Measurements from ENCODE around the gene LSMEM2. TPM values are rescaled to one million over a fixed set of nuclear protein-coding genes. Genes with fewer than 3 reads are reported as not detected.

The LSMEM2 gene
- total RNA-seq, 1 experiment from 2014 or later: 0.57 TPM

DNA sequence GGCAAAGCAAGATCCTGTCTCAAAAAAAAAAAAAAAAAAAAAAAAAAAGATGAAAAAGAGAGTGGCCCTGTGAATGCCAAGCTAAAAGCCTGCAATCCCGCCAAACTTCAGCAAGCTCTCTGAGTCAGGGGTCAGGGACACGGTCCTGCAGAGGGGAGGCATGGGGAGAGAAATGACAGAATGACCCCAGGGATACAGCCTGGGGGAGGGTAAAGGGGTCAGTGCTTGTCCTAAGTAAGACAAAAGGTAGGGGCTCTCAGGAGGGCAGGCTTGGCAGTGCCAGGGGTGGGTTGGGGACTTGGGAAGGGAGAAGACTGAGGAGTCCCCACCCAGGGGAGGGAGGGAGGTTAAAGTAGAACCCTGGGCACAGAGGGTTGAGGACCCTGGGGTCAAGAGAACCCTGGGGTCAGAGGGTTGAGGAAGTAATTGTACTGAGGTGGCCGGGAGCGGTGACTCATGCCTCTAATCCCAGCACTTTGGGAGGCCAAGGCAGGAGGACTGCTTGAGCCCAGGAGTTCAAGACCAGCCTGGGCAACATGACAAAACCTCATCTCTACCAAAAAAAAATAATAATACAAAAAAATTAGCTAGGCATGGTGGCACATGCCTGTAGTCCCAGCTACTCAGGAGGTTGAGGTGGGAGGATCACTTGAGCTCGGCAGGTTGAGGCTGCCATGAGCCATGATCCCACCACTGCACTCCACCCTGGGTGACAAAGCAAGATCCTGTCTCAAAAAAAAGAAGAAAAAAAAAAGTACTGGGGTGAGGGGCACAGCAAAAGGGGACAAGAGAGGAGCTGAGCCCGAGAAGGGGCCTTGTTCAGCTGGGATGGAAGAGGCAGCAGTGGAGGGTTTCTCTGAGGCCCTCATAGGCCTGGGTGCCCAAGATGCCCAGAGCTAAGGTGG, 15.2 kb upstream of the LSMEM2 start:
- CTCF ChIA-PET: interaction anchor here (0.5 to 4.4 kb wide), 26 partner anchors 9 to 1937 kb away, joined by 3 to 73 read pairs (median 6); partner anchors contain the start of genes GNAI2, GNAT1, HYAL1 and HYAL3
- peaks cover 54% of the 10 kb centered on the region for H3K4me1 Mint-ChIP-seq
- peak overlapping the region; percentile 49 for H3K4me3 Mint-ChIP-seq
- no peaks in the 10 kb centered on the region for H3K9me3 Mint-ChIP-seq
- ATAC-seq (no peak), DNase-seq (ENCODE audit: low spot score) (no peak)
- no peaks in the 10 kb centered on the region for H3K36me3 Mint-ChIP-seq
- TF ChIP-seq, protein P1, sequence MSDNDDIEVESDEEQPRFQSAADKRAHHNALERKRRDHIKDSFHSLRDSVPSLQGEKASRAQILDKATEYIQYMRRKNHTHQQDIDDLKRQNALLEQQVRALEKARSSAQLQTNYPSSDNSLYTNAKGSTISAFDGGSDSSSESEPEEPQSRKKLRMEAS (CRISPR knock-in tag; IDR thresholded peaks at IDR 0.05): 0 out of 2 replicates have a peak, but pooled peaks have one; percentile 1
- no peak for TF ChIP-seq MXD4 (CRISPR knock-in tag; IDR thresholded peaks at IDR 0.05; ENCODE audit: borderline replicate concordance)
- peak overlapping the region; percentile 99 for H3K27ac Mint-ChIP-seq
- POLR2A ChIA-PET: interaction anchor here (0.6 to 1.8 kb wide), 9 partner anchors 17 to 324 kb away, joined by 3 to 13 read pairs (median 7); partner anchors contain the start of genes HYAL3 and NAA80
- H3K27me3 Mint-ChIP-seq (ENCODE audit: low read depth): no peaks in the 10 kb centered on the region; the same call in 1 of the 2 replicates

DNA sequence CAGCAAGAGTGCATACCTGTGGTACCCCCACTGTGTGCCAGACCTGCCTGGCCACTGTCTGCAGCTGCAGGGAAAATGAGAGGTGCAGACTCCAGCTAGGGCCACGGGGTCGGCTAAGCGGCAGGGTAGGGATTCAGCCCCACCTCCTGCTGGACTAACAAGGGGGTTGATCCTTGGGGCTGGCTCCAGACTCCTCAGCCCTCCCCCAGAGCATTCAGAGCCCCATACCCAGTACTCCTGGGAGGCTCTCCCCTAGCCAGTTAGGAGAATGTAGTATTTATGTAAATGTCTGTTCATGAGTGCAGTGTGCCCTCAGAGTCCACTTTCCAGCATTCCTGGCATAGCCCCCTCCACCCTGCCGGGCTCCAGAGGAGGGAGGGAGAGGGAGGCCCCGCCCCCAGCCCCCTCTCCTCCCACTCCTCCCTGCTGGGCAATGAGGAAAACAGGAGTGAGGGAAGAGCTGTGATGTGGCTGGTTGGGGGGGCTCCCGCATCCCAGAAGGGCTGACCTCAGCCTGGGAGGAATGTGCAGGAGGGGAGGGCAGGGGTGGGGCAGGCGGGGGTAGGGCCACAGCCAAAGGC, 14.4 kb upstream of the LSMEM2 start:
- peak; percentile 92 for DNase-seq (ENCODE audit: low spot score)
- H3K4me1 Mint-ChIP-seq: peaks cover 53% of the 10 kb centered on the region
- ChIA-PET POLR2A (interaction anchor here (0.6 to 1.8 kb wide), 10 partner anchors 18 to 174 kb away, joined by 3 to 13 read pairs (median 6); partner anchors contain the start of genes HYAL3 and NAA80), CTCF (interaction anchor here (0.5 to 4.4 kb wide), 35 partner anchors 8 to 888 kb away, joined by 3 to 73 read pairs (median 5); partner anchors contain the start of genes CISH, GNAI2, GNAT1 and HYAL1)
- H3K27me3 Mint-ChIP-seq (ENCODE audit: low read depth): no peaks in the 10 kb centered on the region; the same call in 1 of the 2 replicates
- H3K36me3 Mint-ChIP-seq: no peaks in the 10 kb centered on the region
- H3K4me3 Mint-ChIP-seq: peak overlapping the region; percentile 49
- peak overlapping the region; percentile 99 for H3K27ac Mint-ChIP-seq
- peak; percentile 67 for ATAC-seq
- H3K9me3 Mint-ChIP-seq: no peaks in the 10 kb centered on the region
- TF ChIP-seq, protein P2, sequence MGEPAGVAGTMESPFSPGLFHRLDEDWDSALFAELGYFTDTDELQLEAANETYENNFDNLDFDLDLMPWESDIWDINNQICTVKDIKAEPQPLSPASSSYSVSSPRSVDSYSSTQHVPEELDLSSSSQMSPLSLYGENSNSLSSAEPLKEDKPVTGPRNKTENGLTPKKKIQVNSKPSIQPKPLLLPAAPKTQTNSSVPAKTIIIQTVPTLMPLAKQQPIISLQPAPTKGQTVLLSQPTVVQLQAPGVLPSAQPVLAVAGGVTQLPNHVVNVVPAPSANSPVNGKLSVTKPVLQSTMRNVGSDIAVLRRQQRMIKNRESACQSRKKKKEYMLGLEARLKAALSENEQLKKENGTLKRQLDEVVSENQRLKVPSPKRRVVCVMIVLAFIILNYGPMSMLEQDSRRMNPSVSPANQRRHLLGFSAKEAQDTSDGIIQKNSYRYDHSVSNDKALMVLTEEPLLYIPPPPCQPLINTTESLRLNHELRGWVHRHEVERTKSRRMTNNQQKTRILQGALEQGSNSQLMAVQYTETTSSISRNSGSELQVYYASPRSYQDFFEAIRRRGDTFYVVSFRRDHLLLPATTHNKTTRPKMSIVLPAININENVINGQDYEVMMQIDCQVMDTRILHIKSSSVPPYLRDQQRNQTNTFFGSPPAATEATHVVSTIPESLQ (CRISPR knock-in tag; IDR thresholded peaks at IDR 0.05): no peak
- TF ChIP-seq GABPB1 (CRISPR knock-in tag; IDR thresholded peaks at IDR 0.05): no peak
- TF ChIP-seq, protein P3, sequence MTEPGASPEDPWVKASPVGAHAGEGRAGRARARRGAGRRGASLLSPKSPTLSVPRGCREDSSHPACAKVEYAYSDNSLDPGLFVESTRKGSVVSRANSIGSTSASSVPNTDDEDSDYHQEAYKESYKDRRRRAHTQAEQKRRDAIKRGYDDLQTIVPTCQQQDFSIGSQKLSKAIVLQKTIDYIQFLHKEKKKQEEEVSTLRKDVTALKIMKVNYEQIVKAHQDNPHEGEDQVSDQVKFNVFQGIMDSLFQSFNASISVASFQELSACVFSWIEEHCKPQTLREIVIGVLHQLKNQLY (CRISPR knock-in tag; IDR thresholded peaks at IDR 0.05): no peak
- TF ChIP-seq NFATC4 (CRISPR knock-in tag; IDR thresholded peaks at IDR 0.05): no peak
- TF ChIP-seq, protein P1 (CRISPR knock-in tag; IDR thresholded peaks at IDR 0.05): no peak; the same call in 1 of the 2 replicates
- no peak for TF ChIP-seq TCF7 (CRISPR knock-in tag; IDR thresholded peaks at IDR 0.05; ENCODE audit: low read depth)
- no peak for TF ChIP-seq IRF2 (CRISPR knock-in tag; IDR thresholded peaks at IDR 0.05; ENCODE audit: borderline replicate concordance, low read depth)
- peak; percentile 57 for TF ChIP-seq SP1 (CRISPR knock-in tag; conservative IDR thresholded peaks at IDR 0.05)
- no peak for TF ChIP-seq EMX1 (CRISPR knock-in tag; IDR thresholded peaks at IDR 0.05)
- peak; percentile 13; the same call in 1 of the 2 replicates for TF ChIP-seq ZBTB21 (CRISPR knock-in tag; IDR thresholded peaks at IDR 0.05; ENCODE audit: borderline replicate concordance)
- TF ChIP-seq, protein P4, sequence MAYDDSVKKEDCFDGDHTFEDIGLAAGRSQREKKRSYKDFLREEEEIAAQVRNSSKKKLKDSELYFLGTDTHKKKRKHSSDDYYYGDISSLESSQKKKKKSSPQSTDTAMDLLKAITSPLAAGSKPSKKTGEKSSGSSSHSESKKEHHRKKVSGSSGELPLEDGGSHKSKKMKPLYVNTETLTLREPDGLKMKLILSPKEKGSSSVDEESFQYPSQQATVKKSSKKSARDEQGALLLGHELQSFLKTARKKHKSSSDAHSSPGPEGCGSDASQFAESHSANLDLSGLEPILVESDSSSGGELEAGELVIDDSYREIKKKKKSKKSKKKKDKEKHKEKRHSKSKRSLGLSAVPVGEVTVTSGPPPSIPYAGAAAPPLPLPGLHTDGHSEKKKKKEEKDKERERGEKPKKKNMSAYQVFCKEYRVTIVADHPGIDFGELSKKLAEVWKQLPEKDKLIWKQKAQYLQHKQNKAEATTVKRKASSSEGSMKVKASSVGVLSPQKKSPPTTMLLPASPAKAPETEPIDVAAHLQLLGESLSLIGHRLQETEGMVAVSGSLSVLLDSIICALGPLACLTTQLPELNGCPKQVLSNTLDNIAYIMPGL (CRISPR knock-in tag; IDR thresholded peaks at IDR 0.05): no peak
- TF ChIP-seq, protein P5, sequence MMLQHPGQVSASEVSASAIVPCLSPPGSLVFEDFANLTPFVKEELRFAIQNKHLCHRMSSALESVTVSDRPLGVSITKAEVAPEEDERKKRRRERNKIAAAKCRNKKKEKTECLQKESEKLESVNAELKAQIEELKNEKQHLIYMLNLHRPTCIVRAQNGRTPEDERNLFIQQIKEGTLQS (CRISPR knock-in tag; conservative IDR thresholded peaks at IDR 0.05): no peak
- TF ChIP-seq ZNF263 (CRISPR knock-in tag; IDR thresholded peaks at IDR 0.05; ENCODE audit: low read depth): no peak
- TF ChIP-seq, protein P6, sequence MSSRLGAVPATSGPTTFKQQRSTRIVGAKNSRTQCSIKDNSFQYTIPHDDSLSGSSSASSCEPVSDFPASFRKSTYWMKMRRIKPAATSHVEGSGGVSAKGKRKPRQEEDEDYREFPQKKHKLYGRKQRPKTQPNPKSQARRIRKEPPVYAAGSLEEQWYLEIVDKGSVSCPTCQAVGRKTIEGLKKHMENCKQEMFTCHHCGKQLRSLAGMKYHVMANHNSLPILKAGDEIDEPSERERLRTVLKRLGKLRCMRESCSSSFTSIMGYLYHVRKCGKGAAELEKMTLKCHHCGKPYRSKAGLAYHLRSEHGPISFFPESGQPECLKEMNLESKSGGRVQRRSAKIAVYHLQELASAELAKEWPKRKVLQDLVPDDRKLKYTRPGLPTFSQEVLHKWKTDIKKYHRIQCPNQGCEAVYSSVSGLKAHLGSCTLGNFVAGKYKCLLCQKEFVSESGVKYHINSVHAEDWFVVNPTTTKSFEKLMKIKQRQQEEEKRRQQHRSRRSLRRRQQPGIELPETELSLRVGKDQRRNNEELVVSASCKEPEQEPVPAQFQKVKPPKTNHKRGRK (CRISPR knock-in tag; IDR thresholded peaks at IDR 0.05; ENCODE audit: borderline replicate concordance): no peak
- TF ChIP-seq GRHL2 (CRISPR knock-in tag; IDR thresholded peaks at IDR 0.05; ENCODE audit: insufficient replicate concordance, severe bottlenecking): no peak
- TF ChIP-seq, protein P7, sequence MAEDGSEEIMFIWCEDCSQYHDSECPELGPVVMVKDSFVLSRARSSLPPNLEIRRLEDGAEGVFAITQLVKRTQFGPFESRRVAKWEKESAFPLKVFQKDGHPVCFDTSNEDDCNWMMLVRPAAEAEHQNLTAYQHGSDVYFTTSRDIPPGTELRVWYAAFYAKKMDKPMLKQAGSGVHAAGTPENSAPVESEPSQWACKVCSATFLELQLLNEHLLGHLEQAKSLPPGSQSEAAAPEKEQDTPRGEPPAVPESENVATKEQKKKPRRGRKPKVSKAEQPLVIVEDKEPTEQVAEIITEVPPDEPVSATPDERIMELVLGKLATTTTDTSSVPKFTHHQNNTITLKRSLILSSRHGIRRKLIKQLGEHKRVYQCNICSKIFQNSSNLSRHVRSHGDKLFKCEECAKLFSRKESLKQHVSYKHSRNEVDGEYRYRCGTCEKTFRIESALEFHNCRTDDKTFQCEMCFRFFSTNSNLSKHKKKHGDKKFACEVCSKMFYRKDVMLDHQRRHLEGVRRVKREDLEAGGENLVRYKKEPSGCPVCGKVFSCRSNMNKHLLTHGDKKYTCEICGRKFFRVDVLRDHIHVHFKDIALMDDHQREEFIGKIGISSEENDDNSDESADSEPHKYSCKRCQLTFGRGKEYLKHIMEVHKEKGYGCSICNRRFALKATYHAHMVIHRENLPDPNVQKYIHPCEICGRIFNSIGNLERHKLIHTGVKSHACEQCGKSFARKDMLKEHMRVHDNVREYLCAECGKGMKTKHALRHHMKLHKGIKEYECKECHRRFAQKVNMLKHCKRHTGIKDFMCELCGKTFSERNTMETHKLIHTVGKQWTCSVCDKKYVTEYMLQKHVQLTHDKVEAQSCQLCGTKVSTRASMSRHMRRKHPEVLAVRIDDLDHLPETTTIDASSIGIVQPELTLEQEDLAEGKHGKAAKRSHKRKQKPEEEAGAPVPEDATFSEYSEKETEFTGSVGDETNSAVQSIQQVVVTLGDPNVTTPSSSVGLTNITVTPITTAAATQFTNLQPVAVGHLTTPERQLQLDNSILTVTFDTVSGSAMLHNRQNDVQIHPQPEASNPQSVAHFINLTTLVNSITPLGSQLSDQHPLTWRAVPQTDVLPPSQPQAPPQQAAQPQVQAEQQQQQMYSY (CRISPR knock-in tag; IDR thresholded peaks at IDR 0.05): no peak

All from WTC11 (cell line).